Endothelial cell of umbilical vein (primary cell): Measurements from ENCODE around the gene BRICD5. TPM values are rescaled to one million over a fixed set of nuclear protein-coding genes. Genes with fewer than 3 reads are reported as not detected.

Experiments used
- BruUV-seq: library from RNA; stranded (reverse); fragments of 400-500 nt; replicated peaks from 2 replicates; lab custom pipeline; 2021; lab: Mats Ljungman, UMichigan
- CTCF ChIA-PET: fragments of 300-600, 350-600 bp; sonication (Branson Sonifier 250); formaldehyde crosslinking; loops from one replicate; lab custom pipeline; 2021; ENCODE audit warnings: antibody characterized with exemption, inconsistent platforms; lab: Charles Lee
- POLR2A ChIA-PET: fragments of 300-600, 350-600 bp; sonication (Branson Sonifier 250); formaldehyde crosslinking; loops from one replicate; lab custom pipeline; 2021; ENCODE audit warnings: antibody characterized with exemption, inconsistent platforms; lab: Charles Lee
- DNase-seq: peaks from one replicate; pipeline ENCODE4 v3.0.0-alpha.2; 2011; ENCODE audit warnings: low read depth, low spot score
- FAIRE-seq: peaks from 2 replicates; lab custom pipeline; 2011; peaks lifted over from hg19 to GRCh38; lab: Jason Lieb, UNC
- H2AFZ ChIP-seq: 2 replicates; pipeline ENCODE4 v1.6.0; 2012; ENCODE audit warnings: low read depth, low read length, control low read depth, inconsistent platforms
- H3K27ac ChIP-seq: 2 replicates; pipeline ENCODE4 v1.5.1; 2011; ENCODE audit warnings: low read depth, mild to moderate bottlenecking, control low read depth, low read length, moderate library complexity; ENCODE audit not compliant: insufficient read depth
- H3K27me3 ChIP-seq, 2 experiments: 2 replicates each; pipeline versions ENCODE4 v1.6.0 to v1.6.1; 2011; ENCODE audit warnings: low read length in 2 of 2, mixed read lengths in 1 of 2; ENCODE audit not compliant: control insufficient read depth in 2 of 2, insufficient read depth in 2 of 2
- H3K36me3 ChIP-seq, 2 experiments: 2 replicates in 1 of 2; 3 replicates in 1 of 2; pipeline ENCODE4 v1.5.1; 2011; ENCODE audit warnings: low read length in 2 of 2, mild to moderate bottlenecking in 1 of 2, moderate library complexity in 1 of 2; ENCODE audit not compliant: control insufficient read depth in 2 of 2, insufficient read depth in 2 of 2; ENCODE audit errors: extremely low read depth in 1 of 2
- H3K4me1 ChIP-seq: 3 replicates; pipeline ENCODE4 v1.5.1; 2011; ENCODE audit warnings: mild to moderate bottlenecking, low read length; ENCODE audit not compliant: control insufficient read depth, insufficient read depth; ENCODE audit errors: extremely low read depth
- H3K4me2 ChIP-seq: 2 replicates; pipeline ENCODE4 v1.6.1; 2011; ENCODE audit warnings: low read length, control low read depth, mixed read lengths; ENCODE audit not compliant: insufficient read depth
- H3K4me3 ChIP-seq, 3 experiments: fragments of 200-600 bp in 1 of 3; sonication (generic), shearing (Covaris generic) in 1 of 3; replicated peaks in 1 of 3; 2 replicates each; pipeline ENCODE4 v1.5.1; 2011 to 2016; ENCODE audit warnings: control low read depth in 3 of 3, low read length in 3 of 3, mild to moderate bottlenecking in 2 of 3, inconsistent platforms in 1 of 3, low read depth in 1 of 3, moderate library complexity in 1 of 3; ENCODE audit not compliant: insufficient read depth in 1 of 3
- H3K79me2 ChIP-seq: 2 replicates; pipeline ENCODE4 v1.6.0; 2012; ENCODE audit warnings: low read length, inconsistent platforms; ENCODE audit not compliant: control insufficient read depth, insufficient read depth
- H3K9ac ChIP-seq: replicated peaks from 2 replicates; pipeline ENCODE3; 2011; ENCODE audit warnings: low read length, control low read depth; ENCODE audit not compliant: insufficient read depth; ENCODE audit errors: extremely low read depth
- H3K9me1 ChIP-seq: replicated peaks from 3 replicates; pipeline ENCODE4 v1.6.0; 2011; ENCODE audit warnings: mild to moderate bottlenecking, low read length; ENCODE audit not compliant: control insufficient read depth, insufficient read depth; ENCODE audit errors: extremely low read depth
- H3K9me3 ChIP-seq: replicated peaks from 2 replicates; pipeline ENCODE4 v1.5.1; 2012; ENCODE audit warnings: low read length, inconsistent platforms; ENCODE audit not compliant: control insufficient read depth, insufficient read depth
- H4K20me1 ChIP-seq: replicated peaks from 2 replicates; pipeline ENCODE3; 2011; ENCODE audit warnings: mild to moderate bottlenecking, low read length; ENCODE audit not compliant: control insufficient read depth, insufficient read depth; ENCODE audit errors: extremely low read depth
- EZH2 ChIP-seq: IDR thresholded peaks from 2 replicates; pipeline ENCODE4 v1.6.1; 2012; ENCODE audit warnings: borderline replicate concordance, low read depth, mild to moderate bottlenecking, moderate library complexity, low read length, inconsistent platforms; ENCODE audit not compliant: severe bottlenecking
- FOS ChIP-seq: IDR thresholded peaks from 2 replicates; pipeline ENCODE4 v1.6.1; 2011; ENCODE audit warnings: mild to moderate bottlenecking, low read length, moderate library complexity, borderline replicate concordance; ENCODE audit not compliant: insufficient read depth
- GATA2 ChIP-seq: IDR thresholded peaks from 2 replicates; pipeline ENCODE4 v1.7.0; 2011; ENCODE audit warnings: low read depth, mild to moderate bottlenecking, moderate library complexity, mixed read lengths, low read length; ENCODE audit not compliant: insufficient read length, insufficient read depth
- POLR2A ChIP-seq: IDR thresholded peaks from 2 replicates; pipeline ENCODE4 v1.6.1; 2012; ENCODE audit warnings: low read depth, mild to moderate bottlenecking, control low read depth, low read length
- POLR2AphosphoS5 ChIP-seq: IDR thresholded peaks from 2 replicates; pipeline ENCODE4 v1.6.1; 2012; ENCODE audit warnings: low read depth, mild to moderate bottlenecking, control low read depth, low read length, moderate library complexity; ENCODE audit not compliant: insufficient read depth
- dilution Hi-C: fragments of 300-500 bp; cut with MboI; formaldehyde crosslinking; loops from one replicate; pipeline ENCODE4 v1.15.0; 2019; ENCODE audit warnings: low sequenced_read_pairs; ENCODE audit not compliant: extremely low pct_ligation_motif_present
- intact Hi-C: fragments of 100-400 bp; cut with micrococcal nuclease; formaldehyde crosslinking; loops from one replicate; pipeline ENCODE4 v1.10.0; 2022
- polyA plus RNA-seq, 4 experiments: library from polyadenylated mRNA; depleted of rRNA in 3 of 4; stranded (reverse) in 3 of 4; unstranded in 1 of 4; fragments of >200 nt; gene quantifications; 2 replicates each; pipeline versions ENCODE4 v1.2.1 to v1.2.3, GENCODE V29; 2011 to 2012; ENCODE audit warnings: missing spikeins in 1 of 4
- total RNA-seq: library from RNA; stranded (reverse); gene quantifications from 2 replicates; pipeline ENCODE4 v1.2.3, GENCODE V29; 2021
- TF ChIP-seq, protein P1 (sequence below): IDR thresholded peaks from 2 replicates; pipeline ENCODE4 v1.6.1; 2011; ENCODE audit not compliant: insufficient read depth, insufficient read length

Gene BRICD5
- total and polyA plus RNA-seq, 2 donors (not counting 3 experiments of a cell fraction or from before 2014, with no cell fraction given) = 5.6 to 8.4 TPM

DNA sequence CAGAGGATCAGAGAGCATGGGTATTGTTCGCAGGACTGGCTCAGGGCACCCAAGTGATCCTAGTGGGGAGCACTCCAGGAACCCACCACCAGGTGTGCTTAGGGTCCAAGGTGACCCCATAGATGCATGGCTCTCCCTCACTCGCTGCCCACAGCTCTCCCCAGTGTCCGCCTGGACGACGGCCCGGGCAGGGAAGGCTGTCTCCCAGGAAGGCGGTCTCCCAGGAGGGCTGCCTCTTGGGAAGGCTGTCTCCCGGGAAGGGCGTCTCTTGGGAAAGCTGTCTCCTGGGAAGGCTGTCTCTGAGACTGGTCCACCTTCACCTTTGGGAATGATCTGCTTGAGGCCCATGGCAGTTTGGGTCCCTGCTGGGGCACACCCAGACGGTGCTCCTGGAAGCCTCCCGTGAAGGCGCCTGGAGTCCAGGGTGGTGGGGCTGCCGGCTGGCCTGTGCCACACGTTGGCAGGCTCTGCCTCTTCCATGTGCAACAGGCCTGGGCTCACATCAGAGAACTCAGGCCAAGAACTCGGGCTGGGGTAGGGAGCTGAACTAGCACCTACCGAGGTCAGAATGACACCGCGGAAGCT lies 35.7 kb upstream of the BRICD5 start:
- no peak overlapping the region for H3K27ac ChIP-seq
- H3K4me2 ChIP-seq = no peak overlapping the region
- CTCF ChIA-PET = interaction anchor here (0.6 kb wide), 1 partner anchor 224 kb away, joined by 4 read pairs; no protein-coding TSS in a partner anchor
- intact Hi-C loops (no loop called here), dilution Hi-C loops (no loop called here)
- no peak overlapping the region for H2AFZ ChIP-seq
- FAIRE-seq (no peak), DNase-seq (no peak)
- H3K9ac ChIP-seq = no peak overlapping the region
- POLR2A ChIA-PET = no interaction called here
- peaks cover 7% of the 10 kb centered on the region for H3K79me2 ChIP-seq
- no peak overlapping the region for H3K4me3 ChIP-seq
- H3K36me3 ChIP-seq = peaks cover 12 to 33% of the 10 kb centered on the region in 2 experiments
- H3K27me3 ChIP-seq = no peaks in the 10 kb centered on the region
- H3K9me3 ChIP-seq = no peaks in the 10 kb centered on the region
- H3K9me1 ChIP-seq = no peaks in the 10 kb centered on the region
- no peak for TF ChIP-seq POLR2AphosphoS5
- no peak for TF ChIP-seq GATA2
- TF ChIP-seq EZH2 = no peak
- TF ChIP-seq FOS = no peak
- TF ChIP-seq, protein P1, sequence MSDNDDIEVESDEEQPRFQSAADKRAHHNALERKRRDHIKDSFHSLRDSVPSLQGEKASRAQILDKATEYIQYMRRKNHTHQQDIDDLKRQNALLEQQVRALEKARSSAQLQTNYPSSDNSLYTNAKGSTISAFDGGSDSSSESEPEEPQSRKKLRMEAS = no peak
- no peak for TF ChIP-seq POLR2A
- BruUV-seq = no TSS peak
- no peaks in the 10 kb centered on the region for H4K20me1 ChIP-seq
- H3K4me1 ChIP-seq = peaks cover 6% of the 10 kb centered on the region
